Calu3 (cell line): ENCODE results near the gene MYL4. TPM values are rescaled to one million over a fixed set of nuclear protein-coding genes. Genes with fewer than 3 reads are reported as not detected.
A peak's percentile ranks its signal among the peaks of the same experiment; 100 is the strongest.
"Not testable (repeated sequence)": the region's sequence is repeated elsewhere in the genome, so short reads cannot be mapped to it uniquely, and the experiment has no call there.

Experiments used
- Bru-seq: library from RNA; stranded (reverse); fragments of 400-500 nt; gene quantifications from one replicate; lab custom pipeline; 2021; lab: Mats Ljungman, UMichigan
- BruChase-seq, 2 experiments: library from RNA; stranded (reverse); fragments of 400-500 nt; gene quantifications; one replicate each; lab custom pipeline; 2021; lab: Mats Ljungman, UMichigan
- BruUV-seq: library from RNA; stranded (reverse); fragments of 400-500 nt; replicated peaks from 2 replicates; lab custom pipeline; 2021; lab: Mats Ljungman, UMichigan
- CTCF ChIA-PET: fragments of 300-600 bp; sonication (Branson Sonifier 250); formaldehyde crosslinking; loops from one replicate; lab custom pipeline; 2022; ENCODE audit warnings: antibody characterized with exemption; lab: Charles Lee
- DNase-seq: peaks from one replicate; pipeline ENCODE4 v3.0.0; 2022
- H3K27ac Mint-ChIP-seq: one replicate; pipeline ENCODE4 v1.8.0; 2022; ENCODE audit warnings: mixed read lengths; ENCODE audit not compliant: unreplicated experiment
- H3K27me3 Mint-ChIP-seq: one replicate; pipeline ENCODE4 v1.8.0; 2022; ENCODE audit warnings: mixed read lengths; ENCODE audit not compliant: unreplicated experiment
- H3K36me3 Mint-ChIP-seq: one replicate; pipeline ENCODE4 v1.8.0; 2022; ENCODE audit warnings: mild to moderate bottlenecking, moderate library complexity, mixed read lengths; ENCODE audit not compliant: insufficient read depth, unreplicated experiment
- H3K4me1 Mint-ChIP-seq: one replicate; pipeline ENCODE4 v1.8.0; 2022; ENCODE audit warnings: mild to moderate bottlenecking, low read depth, mixed read lengths; ENCODE audit not compliant: unreplicated experiment
- H3K4me3 Mint-ChIP-seq: one replicate; pipeline ENCODE4 v1.8.0; 2022; ENCODE audit warnings: mild to moderate bottlenecking, low read depth, moderate library complexity, mixed read lengths; ENCODE audit not compliant: unreplicated experiment
- H3K9me3 Mint-ChIP-seq: one replicate; pipeline ENCODE4 v1.8.0; 2022; ENCODE audit warnings: low read depth, mixed read lengths; ENCODE audit not compliant: unreplicated experiment
- intact Hi-C: fragments of 100-400 bp; cut with micrococcal nuclease; formaldehyde crosslinking; loops from one replicate; pipeline ENCODE4 v1.10.0; 2022; ENCODE audit not compliant: unreplicated experiment
- long read RNA-seq: library from polyadenylated mRNA; stranded (forward); transcript quantifications from one replicate; pipeline ENCODE4 v2.0.0, GENCODE V29; 2022
- total RNA-seq: library from RNA; stranded (reverse); gene quantifications from 2 replicates; pipeline ENCODE4 v1.2.3, GENCODE V29; 2022
- TF ChIP-seq, protein P1 (sequence below): fragments of 200-600 bp; IDR thresholded peaks from one replicate; pipeline ENCODE4 v1.8.0; 2022; ENCODE audit warnings: antibody characterized with exemption; ENCODE audit not compliant: unreplicated experiment

MYL4 gene
- total RNA-seq (not detected in 2 replicates), Bru-seq, nascent RNA (percentile 9 among the genes with signal in this experiment), BruChase-seq, experiment 1, labeled RNA remaining after a 6-hour chase (percentile 4 among the genes with signal in this experiment), BruChase-seq, experiment 2, labeled RNA remaining after a 2-hour chase (percentile 9 among the genes with signal in this experiment)
- long read RNA-seq, result 0 reads

DNA sequence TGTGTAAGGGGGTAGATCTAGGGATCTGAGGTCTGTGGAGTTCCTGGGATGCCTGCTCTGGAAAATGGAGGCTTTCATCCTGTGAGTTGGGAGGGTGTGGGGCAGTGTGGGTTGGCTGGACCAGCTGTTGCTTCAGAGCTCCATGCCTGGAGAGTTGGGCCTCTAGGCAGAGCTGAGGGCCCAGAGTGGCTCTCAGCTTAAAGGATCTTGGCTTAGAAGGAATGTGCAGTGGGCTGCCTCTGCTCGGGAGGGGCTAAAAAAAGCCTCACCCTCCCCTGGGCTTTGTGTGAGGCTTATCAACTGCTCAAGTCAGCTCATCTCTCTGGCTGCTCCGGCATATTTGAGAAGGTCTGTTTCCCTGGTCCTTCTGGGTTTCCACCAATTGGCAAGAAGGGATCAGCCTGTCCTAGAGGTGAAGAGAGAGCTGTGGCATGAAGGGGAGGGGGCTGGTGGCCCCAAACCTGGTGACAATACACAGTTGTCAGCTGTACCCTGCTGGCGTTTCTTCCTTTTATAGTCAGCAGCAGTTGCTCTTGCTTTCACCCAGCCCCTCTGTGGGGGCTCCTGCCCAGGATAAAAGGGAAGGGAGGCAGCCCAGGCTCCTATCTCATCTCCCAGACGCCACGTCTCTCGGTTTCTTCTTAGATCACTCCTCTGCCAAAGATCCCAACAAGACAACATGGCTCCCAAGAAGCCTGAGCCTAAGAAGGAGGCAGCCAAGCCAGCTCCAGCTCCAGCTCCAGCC lies at the start of gene MYL4:
Gene MYL4 (plus strand): TSS at position 605 of the 745 bp plus-strand sequence. CDS start 75 bp downstream, at position 680.
- Mint-ChIP-seq H3K9me3 (no peaks in the 10 kb centered on the region), H3K36me3 (no peaks in the 10 kb centered on the region), H3K27me3 (peaks cover 23% of the 10 kb centered on the region), H3K4me1 (peaks cover 24% of the 10 kb centered on the region), H3K4me3 (no peak within 1 kb of the TSS), H3K27ac (no peak within 1 kb of the TSS)
- CTCF ChIA-PET, result interaction anchor here (0.5 to 0.8 kb wide), 2 partner anchors 15 to 208 kb away, joined by 3 to 4 read pairs; no protein-coding TSS in a partner anchor
- TF ChIP-seq, protein P1, sequence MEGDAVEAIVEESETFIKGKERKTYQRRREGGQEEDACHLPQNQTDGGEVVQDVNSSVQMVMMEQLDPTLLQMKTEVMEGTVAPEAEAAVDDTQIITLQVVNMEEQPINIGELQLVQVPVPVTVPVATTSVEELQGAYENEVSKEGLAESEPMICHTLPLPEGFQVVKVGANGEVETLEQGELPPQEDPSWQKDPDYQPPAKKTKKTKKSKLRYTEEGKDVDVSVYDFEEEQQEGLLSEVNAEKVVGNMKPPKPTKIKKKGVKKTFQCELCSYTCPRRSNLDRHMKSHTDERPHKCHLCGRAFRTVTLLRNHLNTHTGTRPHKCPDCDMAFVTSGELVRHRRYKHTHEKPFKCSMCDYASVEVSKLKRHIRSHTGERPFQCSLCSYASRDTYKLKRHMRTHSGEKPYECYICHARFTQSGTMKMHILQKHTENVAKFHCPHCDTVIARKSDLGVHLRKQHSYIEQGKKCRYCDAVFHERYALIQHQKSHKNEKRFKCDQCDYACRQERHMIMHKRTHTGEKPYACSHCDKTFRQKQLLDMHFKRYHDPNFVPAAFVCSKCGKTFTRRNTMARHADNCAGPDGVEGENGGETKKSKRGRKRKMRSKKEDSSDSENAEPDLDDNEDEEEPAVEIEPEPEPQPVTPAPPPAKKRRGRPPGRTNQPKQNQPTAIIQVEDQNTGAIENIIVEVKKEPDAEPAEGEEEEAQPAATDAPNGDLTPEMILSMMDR, result no peak
- BruUV-seq, result no TSS peak
- intact Hi-C loops, result no loop called here
- DNase-seq, result no peak

DNA sequence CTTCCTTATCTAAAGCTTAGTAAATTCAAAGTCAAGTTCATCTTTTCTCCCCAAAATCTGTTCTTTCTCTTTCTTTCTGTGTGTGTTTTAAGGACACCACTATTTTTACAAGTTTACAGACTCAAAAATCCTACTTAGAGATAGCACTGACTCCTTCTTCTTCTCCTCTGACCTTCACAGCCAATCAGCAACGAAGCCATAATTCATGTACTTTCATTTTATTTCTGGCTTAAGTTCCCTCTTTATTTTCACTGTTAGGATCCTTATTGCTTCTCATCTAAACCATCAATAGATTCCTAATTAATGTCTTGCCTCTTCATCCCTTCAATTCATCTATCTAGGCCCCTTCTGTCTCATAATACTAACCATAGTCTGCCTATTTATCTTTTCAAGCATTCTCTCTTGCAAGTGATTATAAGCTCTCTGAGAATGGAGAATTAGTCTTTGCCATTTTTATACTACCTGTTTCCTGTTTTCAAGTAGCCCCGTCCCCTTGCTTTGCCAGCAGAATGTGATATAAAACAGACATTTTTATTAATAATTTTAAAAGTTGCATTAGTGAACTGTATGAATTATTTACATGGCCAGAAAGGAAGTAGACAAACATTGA lies 47.0 kb upstream of the MYL4 start:
- intact Hi-C loops, result no loop called here
- H3K4me1 Mint-ChIP-seq, result no peaks in the 10 kb centered on the region
- no peaks in the 10 kb centered on the region for H3K9me3 Mint-ChIP-seq
- no peak overlapping the region for H3K27ac Mint-ChIP-seq
- CTCF ChIA-PET, result interaction anchor here (0.7 kb wide), 1 partner anchor 21 kb away, joined by 4 read pairs; no protein-coding TSS in a partner anchor
- H3K36me3 Mint-ChIP-seq, result peaks cover 42% of the 10 kb centered on the region
- no peak overlapping the region for H3K4me3 Mint-ChIP-seq
- TF ChIP-seq, protein P1, result no peak
- DNase-seq, result no peak
- BruUV-seq, result no TSS peak
- H3K27me3 Mint-ChIP-seq, result no peaks in the 10 kb centered on the region

DNA sequence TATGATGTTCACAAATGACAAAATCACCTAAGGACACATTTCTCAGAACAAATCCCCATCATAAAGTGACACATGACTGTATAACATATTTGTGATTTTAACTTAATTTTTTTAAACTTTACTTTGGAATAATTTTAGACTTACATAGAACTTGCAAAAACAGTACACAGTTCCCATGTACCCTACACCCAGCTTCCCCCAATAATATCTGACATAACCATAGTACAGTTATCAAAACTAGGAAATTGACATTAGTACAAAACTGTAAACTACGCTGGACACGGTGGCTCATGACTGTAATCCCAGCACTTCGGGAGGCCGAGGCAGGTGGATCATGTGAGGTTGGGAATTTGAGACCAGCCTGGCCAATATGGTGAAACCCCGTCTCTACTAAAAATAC lies 44.9 kb upstream of the MYL4 start:
- Mint-ChIP-seq H3K27ac (no peak overlapping the region), H3K36me3 (peaks cover 49% of the 10 kb centered on the region), H3K4me1 (no peaks in the 10 kb centered on the region), H3K4me3 (no peak overlapping the region), H3K9me3 (no peaks in the 10 kb centered on the region), H3K27me3 (no peaks in the 10 kb centered on the region)
- CTCF ChIA-PET, result no interaction called here
- intact Hi-C loops, result no loop called here
- no TSS peak for BruUV-seq
- TF ChIP-seq, protein P1, result no peak
- no peak for DNase-seq

DNA sequence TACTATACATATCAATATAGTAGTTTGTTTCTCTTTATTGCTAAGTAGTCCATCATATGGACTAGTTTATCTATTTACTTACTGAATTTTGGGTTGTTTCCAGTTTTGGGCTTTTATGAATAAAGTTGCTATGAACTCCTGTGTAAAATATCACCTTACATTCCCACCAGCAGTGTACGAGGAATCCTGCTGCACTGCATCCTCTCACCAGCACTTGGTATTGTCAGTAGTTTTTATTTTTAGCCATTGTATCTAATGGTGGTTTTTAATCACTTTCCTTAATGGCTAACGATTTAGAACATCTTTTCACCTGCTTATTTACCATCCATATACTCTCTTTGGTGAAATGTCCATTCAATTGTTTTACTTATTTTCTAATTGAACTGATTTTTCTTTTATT lies 44.0 kb upstream of the MYL4 start:
- BruUV-seq, result no TSS peak
- Mint-ChIP-seq H3K4me3 (no peak overlapping the region), H3K4me1 (peaks cover 5% of the 10 kb centered on the region), H3K27me3 (no peaks in the 10 kb centered on the region), H3K9me3 (no peaks in the 10 kb centered on the region), H3K27ac (no peak overlapping the region), H3K36me3 (peaks cover 45% of the 10 kb centered on the region)
- CTCF ChIA-PET, result no interaction called here
- no peak for DNase-seq
- TF ChIP-seq, protein P1, result no peak
- intact Hi-C loops, result no loop called here

- H3K36me3 Mint-ChIP-seq, result peaks cover 30% of the 10 kb centered on the region
- H3K27ac Mint-ChIP-seq, CTCF ChIA-PET, H3K9me3 Mint-ChIP-seq, H3K4me1 Mint-ChIP-seq, DNase-seq, H3K4me3 Mint-ChIP-seq, intact Hi-C loops, BruUV-seq, H3K27me3 Mint-ChIP-seq: not testable (repeated sequence)
These were observed 42.3 kb upstream of the MYL4 start for GRCh38 chr17:47166854-47167253.

DNA sequence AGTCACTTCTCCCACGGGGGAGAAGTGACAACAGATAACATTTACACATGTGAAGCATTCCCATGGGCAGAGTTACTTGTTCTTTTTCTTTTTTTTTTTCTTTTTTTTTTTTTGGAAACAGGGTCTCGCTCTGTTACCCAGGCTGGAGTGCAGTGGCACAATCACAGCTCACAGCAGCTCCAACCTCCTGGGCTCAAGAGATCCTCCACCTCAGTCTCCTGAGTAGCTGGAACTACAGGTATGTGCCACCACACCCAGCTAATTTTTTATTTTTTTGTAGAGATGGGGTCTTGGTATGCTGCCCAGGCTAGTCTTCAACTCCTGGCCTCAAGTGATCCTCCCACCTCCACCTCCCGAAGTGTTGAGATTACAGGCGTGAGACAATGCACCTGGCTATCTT lies 40.3 kb upstream of the MYL4 start:
- H3K4me1 Mint-ChIP-seq, BruUV-seq, H3K9me3 Mint-ChIP-seq, H3K27me3 Mint-ChIP-seq, intact Hi-C loops, CTCF ChIA-PET, DNase-seq, H3K27ac Mint-ChIP-seq, H3K4me3 Mint-ChIP-seq: not testable (repeated sequence)
- peaks cover 21% of the 10 kb centered on the region for H3K36me3 Mint-ChIP-seq
